ENCODE measurements around the gene BCS1L.

GRCh38 chr2:218644721-218645120 is 14.8 kb upstream of the BCS1L start:
- no peak for TF ChIP-seq CTCF (IDR thresholded peaks at IDR 0.05; ENCODE audit: insufficient read depth, low read length)
- TF ChIP-seq REST (IDR thresholded peaks at IDR 0.05; ENCODE audit: insufficient replicate concordance, low read depth), result no peak
- no peak for TF ChIP-seq GABPA (IDR thresholded peaks at IDR 0.05; ENCODE audit: low read depth)
- no peak for TF ChIP-seq POLR2AphosphoS5 (IDR thresholded peaks at IDR 0.05; ENCODE audit: low read depth)

All from HL-60 (cell line).